K562 treated with DMSO at 1 percent for 48 hours (cell line): ENCODE results near the gene HINT3. TPM values are rescaled to one million over a fixed set of nuclear protein-coding genes. Genes with fewer than 3 reads are reported as not detected.

Source experiments
- total RNA-seq: library from RNA; unstranded; fragments of 300-600 nt; gene quantifications from 2 replicates; pipeline ENCODE4 v1.2.3, GENCODE V29; 2022; ENCODE audit warnings: low replicate concordance; ENCODE audit errors: extremely low read depth

Gene HINT3
- total RNA-seq, result not detected in 2 replicates

DNA sequence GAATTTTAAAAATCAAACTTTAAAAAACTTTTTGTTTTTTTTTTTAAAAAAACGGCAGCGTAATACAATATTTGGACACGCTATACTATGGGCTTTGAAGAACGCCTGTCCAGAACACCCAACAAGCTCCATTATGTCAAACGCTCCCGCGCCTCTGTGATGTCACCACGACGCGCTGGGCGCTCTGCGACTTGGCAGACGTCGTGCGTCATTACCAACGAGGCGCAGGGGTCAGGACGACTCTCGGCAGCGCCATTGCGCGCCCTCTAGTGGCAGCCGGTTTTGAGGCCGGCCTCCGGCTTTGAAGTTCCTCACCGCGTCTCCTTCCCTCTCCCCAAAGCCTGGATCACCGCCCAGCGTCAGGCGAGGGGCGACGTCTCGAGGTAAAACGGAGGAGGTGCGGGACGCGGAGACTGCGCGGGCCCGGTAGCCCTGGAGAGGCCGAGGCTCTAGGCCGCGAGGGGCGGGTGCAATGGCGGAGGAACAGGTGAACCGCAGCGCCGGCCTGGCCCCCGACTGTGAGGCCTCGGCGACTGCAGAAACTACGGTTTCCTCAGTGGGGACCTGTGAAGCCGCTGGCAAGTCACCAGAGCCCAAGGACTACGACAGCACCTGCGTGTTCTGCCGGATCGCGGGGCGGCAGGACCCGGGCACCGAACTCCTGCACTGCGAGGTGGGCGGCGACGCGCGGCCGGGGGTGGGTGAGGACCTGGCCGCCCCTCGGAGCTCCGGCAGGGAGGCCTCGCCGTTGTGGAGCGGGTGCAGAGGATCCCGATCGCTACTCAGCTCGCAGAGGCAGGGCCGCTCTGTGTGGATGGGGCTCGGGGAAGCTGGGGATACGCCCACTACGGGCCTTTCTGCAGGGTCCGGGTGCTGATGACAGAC is at the start of gene HINT3:
TSS of gene HINT3 (plus strand) at position 265 of the 885 bp plus-strand sequence. CDS start at position 473, 208 bp downstream.

DNA sequence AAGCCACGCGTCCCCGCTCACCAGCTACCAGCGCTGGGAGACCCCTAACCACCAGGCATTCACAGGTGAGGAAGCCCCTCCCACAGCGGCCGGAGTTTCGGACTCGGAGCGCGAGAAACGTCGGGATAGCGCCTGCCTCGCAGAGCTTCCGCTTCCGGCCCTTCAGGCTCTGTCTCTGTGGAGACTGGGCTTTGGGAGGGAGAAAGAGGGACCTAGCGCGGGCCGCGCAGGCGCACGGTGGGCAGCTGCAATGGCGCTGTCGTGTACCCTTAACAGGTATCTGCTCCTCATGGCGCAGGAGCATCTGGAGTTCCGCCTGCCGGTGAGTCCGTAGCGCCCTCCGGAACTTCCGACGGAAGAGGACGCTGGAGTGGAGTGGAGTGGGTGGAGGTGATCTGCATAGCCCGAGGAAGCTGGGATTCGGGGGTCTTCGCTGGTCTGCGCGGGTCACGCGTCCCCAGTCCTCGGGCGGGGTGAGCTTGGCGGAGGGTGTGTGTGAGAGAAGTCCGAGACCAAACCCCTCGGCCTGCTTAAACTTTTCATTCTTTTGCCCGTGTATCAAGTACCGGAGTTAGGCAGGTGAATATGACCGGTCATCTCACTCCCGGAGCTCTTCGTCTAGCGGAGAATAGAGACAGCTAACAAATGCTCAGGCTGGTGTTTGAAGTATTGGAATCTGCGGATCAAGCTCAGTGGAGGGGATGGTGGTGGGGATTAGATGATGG is 29.9 kb downstream of the HINT3 start, which contains the start of gene TRMT11:
TSS of gene TRMT11 (plus strand) at position 240 of the 725 bp plus-strand sequence. CDS start at position 251, 11 bp downstream.

Other genes with a start within 250 kb of the HINT3 start
- gene HEY2, start 207.1 kb upstream of the HINT3 start, total RNA-seq, result not detected in 2 replicates
- not detected in 2 replicates for gene NCOA7, start 165.8 kb upstream of the HINT3 start, total RNA-seq
- gene TRMT11, start 29.8 kb downstream of the HINT3 start, total RNA-seq, result not detected in 2 replicates